ENCODE measurements around the gene ASAP2.
"Not testable (repeated sequence)": the region's sequence is repeated elsewhere in the genome, so short reads cannot be mapped to it uniquely, and the experiment has no call there.

GRCh38 chr2:9216143-9216542, 9.5 kb downstream of the ASAP2 start:
- not testable (repeated sequence) for TF ChIP-seq POLR2AphosphoS5 (IDR thresholded peaks at IDR 0.05; ENCODE audit: low read depth, low read length); POLR2A (IDR thresholded peaks at IDR 0.05; ENCODE audit: low read depth, low read length); TAF1 (IDR thresholded peaks at IDR 0.05; ENCODE audit: low read depth, low read length); PAX5 (IDR thresholded peaks at IDR 0.05; ENCODE audit: insufficient read depth, low read length, severe bottlenecking); POU2F2 (IDR thresholded peaks at IDR 0.05; ENCODE audit: low read depth, low read length)
